ENCODE results near the gene TMEM42. TPM values are rescaled to one million over a fixed set of nuclear protein-coding genes. Genes with fewer than 3 reads are reported as not detected.
A peak's percentile ranks its signal among the peaks of the same experiment; 100 is the strongest.
"Not testable (repeated sequence)": the region's sequence is repeated elsewhere in the genome, so short reads cannot be mapped to it uniquely, and the experiment has no call there.

The TMEM42 gene
- total RNA-seq (10 to 100 TPM; 22.8 to 25.9 TPM), polyA plus RNA-seq (10 to 100 TPM; 51.8 to 74.2 (median 51.9) TPM), total RNA-seq (6.8 to 21.0 (median 11.6) reads per million in 6 experiments)

DNA sequence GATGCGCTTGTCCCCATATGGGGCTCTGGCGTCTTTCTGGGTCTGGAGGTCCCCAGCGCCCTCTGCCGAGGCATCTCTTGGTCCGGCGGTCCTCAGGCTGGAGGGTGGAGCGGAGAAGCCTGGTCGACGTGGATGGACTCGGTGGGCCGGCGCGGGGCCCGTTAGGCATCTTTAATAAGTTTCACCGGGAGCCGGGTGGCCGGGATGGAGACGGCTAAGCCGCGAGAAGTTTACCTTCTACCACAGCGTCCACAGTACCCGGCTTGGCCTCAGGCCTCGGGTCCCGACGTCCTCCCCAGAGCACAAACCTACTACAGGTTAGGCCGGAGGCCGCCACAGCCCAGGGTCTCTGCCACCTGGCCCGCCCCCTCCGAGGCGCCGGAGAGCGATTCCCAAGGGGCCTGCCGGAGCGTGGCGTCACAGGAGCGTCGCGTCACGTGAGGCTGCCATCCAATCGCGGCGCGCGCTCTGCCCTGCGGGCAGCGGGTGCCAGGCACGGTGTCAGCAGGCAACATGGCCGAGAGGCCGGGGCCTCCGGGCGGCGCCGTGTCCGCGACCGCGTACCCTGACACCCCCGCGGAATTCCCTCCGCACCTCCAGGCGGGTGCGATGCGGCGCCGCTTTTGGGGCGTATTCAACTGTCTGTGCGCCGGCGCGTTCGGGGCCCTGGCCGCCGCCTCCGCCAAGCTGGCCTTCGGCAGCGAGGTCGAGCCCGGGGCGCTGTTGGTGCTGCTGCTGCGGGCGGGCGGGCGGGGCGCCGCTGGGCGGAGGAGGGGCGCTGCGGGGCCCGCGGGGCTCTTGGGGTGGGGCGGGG, at the start of gene TMEM42:
Gene TMEM42 (plus strand): TSS at position 501 of the 814 bp plus-strand sequence. CDS start 13 bp downstream, at position 514.
- Mint-ChIP-seq H3K4me1 (peaks cover 19 to 45% (median 44%) of the 10 kb centered on the region in 4 donors), H3K9me3 (no peaks in the 10 kb centered on the region), H3K27me3 (no peaks in the 10 kb centered on the region), H3K4me3 (peak within 1 kb of the TSS; percentile 84 to 94 (median 90)), H3K27ac (peak within 1 kb of the TSS; percentile 88 to 96 (median 93)), H3K36me3 (no peaks in the 10 kb centered on the region)
- DNase-seq (peak; percentile 79 to 92 (median 86)), ATAC-seq (peak; percentile 93)
- POLR2A ChIA-PET, result interaction anchor here (0.7 kb wide), 1 partner anchor 58 kb away, joined by 3 read pairs; no protein-coding TSS in a partner anchor

DNA sequence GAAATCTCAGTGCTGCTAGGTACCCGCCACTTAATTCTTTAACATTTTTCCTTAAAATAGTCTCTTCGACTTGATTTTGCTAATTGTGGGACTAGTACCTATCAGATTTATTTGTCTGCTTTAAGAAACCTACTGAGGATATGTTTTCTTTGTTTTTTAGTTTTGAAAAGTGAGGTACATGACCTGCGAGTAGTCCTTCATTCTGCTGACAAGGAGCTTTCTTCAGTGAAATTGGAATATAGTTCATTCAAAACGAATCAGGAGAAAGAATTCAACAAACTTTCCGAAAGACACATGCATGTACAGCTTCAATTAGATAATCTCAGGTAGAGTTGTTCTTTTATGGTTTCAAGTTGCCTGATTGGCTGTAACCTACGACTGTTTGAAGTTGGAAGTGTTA, 47.0 kb upstream of the TMEM42 start:
- POLR2A ChIA-PET, result no interaction called here
- ATAC-seq (no peak), DNase-seq (no peak)
- Mint-ChIP-seq H3K9me3 (peaks cover 0 to 17% (median 4%) of the 10 kb centered on the region in 9 donors), H3K27ac (no peak overlapping the region), H3K27me3 (no peaks in the 10 kb centered on the region), H3K4me1 (no peaks in the 10 kb centered on the region), H3K36me3 (peaks cover 2 to 6% (median 4%) of the 10 kb centered on the region in 3 donors), H3K4me3 (no peak overlapping the region)

DNA sequence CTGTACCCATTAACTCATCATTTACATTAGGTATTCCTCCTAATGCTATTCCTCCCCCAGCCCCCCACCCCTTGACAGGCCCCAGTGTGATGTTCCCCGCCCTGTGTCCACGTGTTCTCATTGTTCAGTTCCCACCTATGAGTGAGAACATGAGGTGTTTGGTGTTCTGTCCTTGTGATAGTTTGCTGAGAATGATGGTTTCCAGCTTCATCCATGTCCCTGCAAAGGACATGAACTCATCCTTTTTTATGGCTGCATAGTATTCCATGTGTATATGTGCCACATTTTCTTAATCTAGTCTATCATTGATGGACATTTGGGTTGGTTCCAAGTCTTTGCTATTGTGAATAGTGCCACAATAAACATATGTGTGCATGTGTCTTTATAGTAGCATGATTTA, 45.4 kb upstream of the TMEM42 start:
- H3K27ac Mint-ChIP-seq, H3K36me3 Mint-ChIP-seq, ATAC-seq, H3K4me3 Mint-ChIP-seq, H3K4me1 Mint-ChIP-seq, H3K27me3 Mint-ChIP-seq, DNase-seq: not testable (repeated sequence)
- peaks cover 0 to 18% (median 4%) of the 10 kb centered on the region in 9 donors for H3K9me3 Mint-ChIP-seq
- POLR2A ChIA-PET, result interaction anchor here (0.6 to 0.7 kb wide), 2 partner anchors 7 to 47 kb away, joined by 4 to 5 read pairs; no protein-coding TSS in a partner anchor

DNA sequence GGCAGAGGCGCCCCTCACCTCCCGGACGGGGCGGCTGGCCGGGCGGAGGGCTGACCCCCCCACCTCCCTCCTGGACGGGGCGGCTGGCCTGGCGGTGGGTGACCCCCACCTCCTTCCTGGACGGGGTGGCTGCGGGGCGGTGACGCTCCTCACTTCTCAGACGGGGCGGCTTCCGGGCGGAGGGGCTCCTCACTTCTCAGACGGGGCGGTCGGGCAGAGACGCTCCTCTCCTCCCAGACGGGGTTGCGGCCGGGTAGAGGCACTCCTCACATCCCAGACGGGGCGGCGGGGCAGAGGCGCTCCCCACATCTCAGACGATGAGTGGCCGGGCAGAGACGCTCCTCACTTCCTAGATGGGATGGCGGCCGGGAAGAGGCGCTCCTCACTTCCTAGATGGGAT, 40.5 kb upstream of the TMEM42 start:
- H3K4me3 Mint-ChIP-seq, DNase-seq, H3K4me1 Mint-ChIP-seq, POLR2A ChIA-PET, H3K27ac Mint-ChIP-seq, ATAC-seq, H3K27me3 Mint-ChIP-seq: not testable (repeated sequence)
- peaks cover 2 to 11% (median 9%) of the 10 kb centered on the region in 3 donors for H3K36me3 Mint-ChIP-seq
- H3K9me3 Mint-ChIP-seq, result peaks cover 0 to 27% (median 10%) of the 10 kb centered on the region in 9 donors

- H3K9me3 Mint-ChIP-seq, result peaks cover 0 to 14% (median 4%) of the 10 kb centered on the region in 9 donors
- no peak overlapping the region for H3K4me3 Mint-ChIP-seq
- POLR2A ChIA-PET, result no interaction called here
- no peak overlapping the region for H3K27ac Mint-ChIP-seq
- no peaks in the 10 kb centered on the region for H3K27me3 Mint-ChIP-seq
- ATAC-seq, result no peak
- no peak for DNase-seq
- peaks cover 0 to 7% (median 5%) of the 10 kb centered on the region in 3 donors for H3K36me3 Mint-ChIP-seq
- H3K4me1 Mint-ChIP-seq, result no peaks in the 10 kb centered on the region
Measured at GRCh38 chr3:44825264-44825925, 36.3 kb upstream of the TMEM42 start.

- no peaks in the 10 kb centered on the region for H3K4me1 Mint-ChIP-seq
- peaks cover 0 to 5% (median 4%) of the 10 kb centered on the region in 3 donors for H3K36me3 Mint-ChIP-seq
- POLR2A ChIA-PET, result no interaction called here
- no peak for DNase-seq
- H3K9me3 Mint-ChIP-seq, result peaks cover 0 to 10% (median 3%) of the 10 kb centered on the region in 9 donors
- no peak overlapping the region for H3K27ac Mint-ChIP-seq
- ATAC-seq, result no peak
- H3K4me3 Mint-ChIP-seq, result no peak overlapping the region
- no peaks in the 10 kb centered on the region for H3K27me3 Mint-ChIP-seq
Measured at GRCh38 chr3:44827196-44827595, 34.5 kb upstream of the TMEM42 start.

GRCh38 chr3:44831232-44831631, 30.5 kb upstream of the TMEM42 start:
- H3K27ac Mint-ChIP-seq, result no peak overlapping the region
- DNase-seq, result no peak
- H3K27me3 Mint-ChIP-seq, result no peaks in the 10 kb centered on the region
- no peak for ATAC-seq
- peaks cover 0 to 10% (median 4%) of the 10 kb centered on the region in 9 donors for H3K9me3 Mint-ChIP-seq
- POLR2A ChIA-PET, result no interaction called here
- no peak overlapping the region for H3K4me3 Mint-ChIP-seq
- H3K4me1 Mint-ChIP-seq, result no peaks in the 10 kb centered on the region
- peaks cover 0 to 5% (median 0%) of the 10 kb centered on the region in 3 donors for H3K36me3 Mint-ChIP-seq

- no peak overlapping the region for H3K4me3 Mint-ChIP-seq
- H3K27ac Mint-ChIP-seq, result no peak overlapping the region
- H3K9me3 Mint-ChIP-seq, result peaks cover 0 to 18% (median 11%) of the 10 kb centered on the region in 9 donors
- DNase-seq, result no peak
- POLR2A ChIA-PET, result no interaction called here
- ATAC-seq, result no peak
- no peaks in the 10 kb centered on the region for H3K27me3 Mint-ChIP-seq
- no peaks in the 10 kb centered on the region for H3K4me1 Mint-ChIP-seq
- H3K36me3 Mint-ChIP-seq, result peaks cover 0 to 13% (median 5%) of the 10 kb centered on the region in 3 donors
Measured at GRCh38 chr3:44832032-44832431, 29.7 kb upstream of the TMEM42 start.

DNA sequence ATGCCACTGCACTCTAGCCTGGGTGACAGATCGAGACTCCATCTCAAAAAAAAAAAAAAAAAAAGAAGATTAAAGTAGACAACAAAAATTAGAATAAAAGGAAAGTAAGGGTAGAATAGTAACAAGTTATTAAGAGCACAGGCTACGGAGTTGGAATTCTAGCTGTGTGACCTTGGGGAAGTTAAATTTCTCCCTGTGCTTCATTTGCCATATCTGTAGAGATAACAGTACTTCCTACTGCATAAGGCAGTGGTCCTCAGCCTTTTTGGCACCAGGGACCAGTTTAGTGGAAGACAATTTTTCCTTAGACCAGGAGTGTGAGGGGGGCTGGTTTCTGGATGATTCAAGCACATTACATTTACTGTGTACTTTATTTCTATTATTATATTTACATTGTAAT, 28.7 kb upstream of the TMEM42 start:
- no peak overlapping the region for H3K4me3 Mint-ChIP-seq
- DNase-seq (no peak), ATAC-seq (no peak)
- H3K4me1 Mint-ChIP-seq, result no peaks in the 10 kb centered on the region
- H3K36me3 Mint-ChIP-seq, result peaks cover 0 to 15% (median 8%) of the 10 kb centered on the region in 3 donors
- POLR2A ChIA-PET, result interaction anchor here (0.7 kb wide), 1 partner anchor 50 kb away, joined by 4 read pairs; no protein-coding TSS in a partner anchor
- H3K27me3 Mint-ChIP-seq, result no peaks in the 10 kb centered on the region
- H3K9me3 Mint-ChIP-seq, result peaks cover 0 to 24% (median 18%) of the 10 kb centered on the region in 9 donors
- H3K27ac Mint-ChIP-seq, result no peak overlapping the region

- Mint-ChIP-seq H3K27ac (no peak overlapping the region), H3K27me3 (no peaks in the 10 kb centered on the region), H3K4me3 (no peak overlapping the region), H3K4me1 (no peaks in the 10 kb centered on the region), H3K36me3 (peaks cover 0 to 15% (median 12%) of the 10 kb centered on the region in 3 donors), H3K9me3 (peaks cover 0 to 27% (median 18%) of the 10 kb centered on the region in 9 donors)
- ATAC-seq, result no peak
- POLR2A ChIA-PET, result interaction anchor here (0.7 to 0.9 kb wide), 2 partner anchors 13 to 50 kb away, joined by 3 to 4 read pairs; no protein-coding TSS in a partner anchor
- no peak for DNase-seq
Measured at GRCh38 chr3:44833394-44833793, 28.3 kb upstream of the TMEM42 start.

GRCh38 chr3:44835684-44836083, 26.0 kb upstream of the TMEM42 start:
- ATAC-seq, result no peak
- Mint-ChIP-seq H3K9me3 (peaks cover 0 to 32% (median 18%) of the 10 kb centered on the region in 9 donors), H3K27ac (no peak overlapping the region), H3K4me3 (no peak overlapping the region), H3K36me3 (peaks cover 0 to 15% (median 12%) of the 10 kb centered on the region in 3 donors), H3K27me3 (no peaks in the 10 kb centered on the region), H3K4me1 (no peaks in the 10 kb centered on the region)
- POLR2A ChIA-PET, result no interaction called here
- DNase-seq, result no peak

- Mint-ChIP-seq H3K27me3 (no peaks in the 10 kb centered on the region), H3K9me3 (peaks cover 0 to 13% (median 3%) of the 10 kb centered on the region in 9 donors), H3K27ac (no peak overlapping the region), H3K4me1 (no peaks in the 10 kb centered on the region), H3K4me3 (no peak overlapping the region), H3K36me3 (peaks cover 0 to 4% (median 0%) of the 10 kb centered on the region in 3 donors)
- DNase-seq, result no peak
- no peak for ATAC-seq
- POLR2A ChIA-PET, result no interaction called here
Measured at GRCh38 chr3:44842376-44842775, 19.3 kb upstream of the TMEM42 start.

All from naive thymus-derived CD8-positive, alpha-beta T cell (primary cell).